Nephron progenitor cell (in vitro differentiated cells): ENCODE data around the gene PCSK6.
A peak's percentile ranks its signal among the peaks of the same experiment; 100 is the strongest.

Experiments
- DNase-seq: peaks from one replicate; pipeline ENCODE4 v3.0.0; 2021
- H3K27ac Mint-ChIP-seq: 2 replicates; pipeline ENCODE4 v1.8.0; 2021; ENCODE audit warnings: mild to moderate bottlenecking, moderate library complexity, mixed read lengths
- H3K27me3 Mint-ChIP-seq: 2 replicates; pipeline ENCODE4 v1.8.0; 2021; ENCODE audit warnings: mild to moderate bottlenecking, low read depth, mixed read lengths; ENCODE audit not compliant: poor library complexity
- H3K36me3 Mint-ChIP-seq: 2 replicates; pipeline ENCODE4 v1.8.0; 2021; ENCODE audit warnings: low read depth, mixed read lengths
- H3K4me1 Mint-ChIP-seq: 2 replicates; pipeline ENCODE4 v1.8.0; 2021; ENCODE audit warnings: mixed read lengths
- H3K4me3 Mint-ChIP-seq: 2 replicates; pipeline ENCODE4 v1.8.0; 2021; ENCODE audit warnings: mild to moderate bottlenecking, moderate library complexity, mixed read lengths
- H3K9me3 Mint-ChIP-seq: 2 replicates; pipeline ENCODE4 v1.8.0; 2021; ENCODE audit warnings: mild to moderate bottlenecking, moderate library complexity, mixed read lengths
- CTCF ChIP-seq: fragments of 200-600 bp; sonication (generic); IDR thresholded peaks from 2 replicates; pipeline ENCODE4 v1.5.0; 2021; ENCODE audit warnings: antibody characterized with exemption

PCSK6 gene

GRCh38 chr15:101258238-101259144 lies 231.0 kb downstream of the PCSK6 start:
- DNase-seq = peak; percentile 55
- peak; percentile 79 for TF ChIP-seq CTCF
- no peaks in the 10 kb centered on the region for H3K9me3 Mint-ChIP-seq
- H3K27ac Mint-ChIP-seq = no peak overlapping the region
- H3K27me3 Mint-ChIP-seq = peaks cover 3% of the 10 kb centered on the region
- H3K4me1 Mint-ChIP-seq = peaks cover 43% of the 10 kb centered on the region
- H3K36me3 Mint-ChIP-seq = no peaks in the 10 kb centered on the region
- peak overlapping the region; percentile 67 for H3K4me3 Mint-ChIP-seq

GRCh38 chr15:101256757-101257156 lies 232.8 kb downstream of the PCSK6 start:
- H3K27ac Mint-ChIP-seq = no peak overlapping the region
- DNase-seq = no peak
- H3K4me3 Mint-ChIP-seq = no peak overlapping the region
- H3K36me3 Mint-ChIP-seq = no peaks in the 10 kb centered on the region
- no peaks in the 10 kb centered on the region for H3K9me3 Mint-ChIP-seq
- no peaks in the 10 kb centered on the region for H3K27me3 Mint-ChIP-seq
- TF ChIP-seq CTCF = no peak
- peaks cover 54% of the 10 kb centered on the region for H3K4me1 Mint-ChIP-seq

DNA sequence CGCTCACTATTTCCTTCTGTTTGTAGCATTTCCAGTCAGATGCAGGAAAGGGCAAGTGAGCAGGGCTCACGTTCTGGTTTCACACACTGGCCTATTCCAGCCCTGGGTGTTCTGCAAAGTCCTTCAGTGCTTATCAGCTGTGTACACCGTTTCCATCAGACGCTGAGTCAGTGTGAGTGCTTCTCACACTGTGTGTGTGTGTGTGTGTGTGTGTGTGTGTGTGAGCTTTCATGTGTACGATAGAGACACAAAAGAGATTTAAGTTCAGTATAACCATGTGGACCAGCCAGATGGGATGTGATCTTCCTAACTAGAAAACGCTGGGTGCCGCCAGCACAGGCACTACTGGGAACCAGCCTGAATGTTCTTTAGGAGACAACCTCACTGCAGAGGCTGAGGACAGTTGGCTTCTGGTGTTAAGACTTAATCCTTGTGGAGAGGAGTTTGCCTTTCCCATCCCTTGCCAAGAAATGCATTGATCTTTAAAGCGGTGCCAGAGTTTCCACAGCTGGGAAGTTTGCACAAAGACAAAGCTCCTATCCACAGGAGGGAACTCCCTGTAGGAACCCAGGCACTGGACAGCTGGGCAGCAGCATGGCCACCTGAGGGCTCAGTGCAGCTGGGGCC lies 233.8 kb downstream of the PCSK6 start:
- no peaks in the 10 kb centered on the region for H3K36me3 Mint-ChIP-seq
- no peak overlapping the region for H3K4me3 Mint-ChIP-seq
- DNase-seq = no peak
- H3K9me3 Mint-ChIP-seq = no peaks in the 10 kb centered on the region
- H3K27ac Mint-ChIP-seq = no peak overlapping the region
- TF ChIP-seq CTCF = no peak
- peaks cover 55% of the 10 kb centered on the region for H3K4me1 Mint-ChIP-seq
- H3K27me3 Mint-ChIP-seq = no peaks in the 10 kb centered on the region

DNA sequence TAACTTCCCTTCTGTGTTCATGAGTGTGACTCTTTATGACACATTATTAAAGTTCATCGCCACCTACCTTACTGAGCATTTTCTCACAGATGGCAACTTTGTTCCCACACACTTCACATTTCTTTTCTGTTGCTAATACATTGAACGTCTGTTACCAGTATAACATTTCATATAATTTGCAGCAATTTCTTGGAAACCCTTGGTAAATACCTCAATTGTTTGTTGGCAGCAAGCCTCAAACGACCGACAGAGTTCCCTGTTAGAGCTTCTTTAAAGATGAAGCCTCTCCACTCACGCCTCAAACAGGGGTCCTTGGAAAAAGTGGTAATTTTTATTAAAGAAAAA lies 234.5 kb downstream of the PCSK6 start:
- Mint-ChIP-seq H3K27me3 (no peaks in the 10 kb centered on the region), H3K36me3 (no peaks in the 10 kb centered on the region), H3K4me1 (peaks cover 59% of the 10 kb centered on the region), H3K4me3 (no peak overlapping the region), H3K9me3 (no peaks in the 10 kb centered on the region), H3K27ac (no peak overlapping the region)
- no peak for DNase-seq
- TF ChIP-seq CTCF = no peak

- no peak for DNase-seq
- H3K27me3 Mint-ChIP-seq = no peaks in the 10 kb centered on the region
- TF ChIP-seq CTCF = no peak
- H3K27ac Mint-ChIP-seq = no peak overlapping the region
- H3K4me3 Mint-ChIP-seq = no peak overlapping the region
- H3K9me3 Mint-ChIP-seq = no peaks in the 10 kb centered on the region
- peaks cover 61% of the 10 kb centered on the region for H3K4me1 Mint-ChIP-seq
- H3K36me3 Mint-ChIP-seq = peaks cover under 1% of the 10 kb centered on the region
Observed at GRCh38 chr15:101254157-101255050, 235.1 kb downstream of the PCSK6 start.
